Stomach (tissue), 9 donors: ENCODE results near the gene PITPNC1. TPM values are rescaled to one million over a fixed set of nuclear protein-coding genes. Genes with fewer than 3 reads are reported as not detected.

ENCODE experiments used
- DNase-seq, 2 donors: peaks; one replicate each; pipeline versions ENCODE4 v3.0.0 to v3.0.0-alpha.2; 2013 to 2019
- H3K27ac ChIP-seq, 5 donors: fragments of 200-600 bp in 4 of 5; sonication (generic) in 4 of 5; one replicate each; pipeline ENCODE4 v1.5.1; 2013 to 2019; ENCODE audit warnings: mild to moderate bottlenecking in 1 of 5, moderate library complexity in 1 of 5
- H3K27me3 ChIP-seq, 3 donors: fragments of 200-600 bp; sonication (generic); one replicate each; pipeline ENCODE4 v1.5.1; 2017 to 2019; ENCODE audit warnings: mixed run types in 1 of 3
- H3K36me3 ChIP-seq, 4 donors: fragments of 200-600 bp; sonication (generic); 1 replicate in 3 of 4; 2 replicates in 1 of 4; pipeline ENCODE4 v1.5.1; 2016 to 2019
- H3K4me1 ChIP-seq, 4 donors: fragments of 200-600 bp; sonication (generic); one replicate each; pipeline ENCODE4 v1.5.1; 2016 to 2019
- H3K4me3 ChIP-seq, 4 donors: fragments of 200-600 bp; sonication (generic) in 3 of 4; one replicate each; pipeline ENCODE4 v1.5.1; 2016 to 2019; ENCODE audit warnings: mild to moderate bottlenecking in 1 of 4
- H3K9me3 ChIP-seq, 4 donors: fragments of 200-600 bp; sonication (generic); one replicate each; pipeline ENCODE4 v1.5.1; 2016 to 2019
- CTCF ChIP-seq, 7 experiments: fragments of 450-650 bp in 4 of 7; fragments of 200-600 bp in 3 of 7; sonication (generic) in 3 of 7; IDR thresholded peaks; one replicate each; pipeline ENCODE4 v1.5.1; 2016 to 2019; ENCODE audit warnings: antibody characterized with exemption in 7 of 7, control low read depth in 2 of 7, mild to moderate bottlenecking in 1 of 7
- EP300 ChIP-seq: sonication (generic); formaldehyde crosslinking; IDR thresholded peaks from one replicate; pipeline ENCODE4 v1.6.1; 2017; ENCODE audit warnings: antibody characterized with exemption
- POLR2A ChIP-seq, 4 donors: fragments of 450-650 bp; IDR thresholded peaks; one replicate each; pipeline ENCODE4 v1.6.1; 2016; ENCODE audit warnings: antibody characterized with exemption in 4 of 4, control low read depth in 2 of 4, mild to moderate bottlenecking in 1 of 4, moderate library complexity in 1 of 4
- POLR2AphosphoS5 ChIP-seq, 3 donors: sonication (generic); formaldehyde crosslinking; IDR thresholded peaks; one replicate each; pipeline ENCODE4 v1.6.1; 2016; ENCODE audit warnings: antibody characterized with exemption in 3 of 3
- WGBS, 5 donors: extraction: QIAGEN DNeasy Blood & Tissue Kit in 3 of 5; methylation state at CpG; one replicate each; pipeline versions ENCODE4 v1.1.5 to v1.1.7; 2013 to 2018; 5-methylcytosine and 5-hydroxymethylcytosine counted together
- intact Hi-C: fragments of 100-400 bp; cut with DNase I; formaldehyde crosslinking; loops from one replicate; pipeline ENCODE4 v1.15.1; 2023; ENCODE audit warnings: low total_unique reads
- polyA plus RNA-seq, 3 donors: library from polyadenylated mRNA; stranded (reverse); fragments of 200-250 nt; gene quantifications; one replicate each; pipeline ENCODE4 v1.2.3, GENCODE V29; 2013
- total RNA-seq, 5 donors: library from RNA; depleted of rRNA; stranded (reverse); fragments of >200 nt; gene quantifications; one replicate each; pipeline versions ENCODE4 v1.1.0 to v1.2.3, GENCODE V29; 2014 to 2016
- donor health status: healthy with polysubstance abuse.
- donor health status: Bipolar disorder and iron deficiency.
- donor health status: healthy.

PITPNC1 gene
- total and polyA plus RNA-seq, 8 donors: 2.3 to 25.3 (median 14.4) TPM

DNA sequence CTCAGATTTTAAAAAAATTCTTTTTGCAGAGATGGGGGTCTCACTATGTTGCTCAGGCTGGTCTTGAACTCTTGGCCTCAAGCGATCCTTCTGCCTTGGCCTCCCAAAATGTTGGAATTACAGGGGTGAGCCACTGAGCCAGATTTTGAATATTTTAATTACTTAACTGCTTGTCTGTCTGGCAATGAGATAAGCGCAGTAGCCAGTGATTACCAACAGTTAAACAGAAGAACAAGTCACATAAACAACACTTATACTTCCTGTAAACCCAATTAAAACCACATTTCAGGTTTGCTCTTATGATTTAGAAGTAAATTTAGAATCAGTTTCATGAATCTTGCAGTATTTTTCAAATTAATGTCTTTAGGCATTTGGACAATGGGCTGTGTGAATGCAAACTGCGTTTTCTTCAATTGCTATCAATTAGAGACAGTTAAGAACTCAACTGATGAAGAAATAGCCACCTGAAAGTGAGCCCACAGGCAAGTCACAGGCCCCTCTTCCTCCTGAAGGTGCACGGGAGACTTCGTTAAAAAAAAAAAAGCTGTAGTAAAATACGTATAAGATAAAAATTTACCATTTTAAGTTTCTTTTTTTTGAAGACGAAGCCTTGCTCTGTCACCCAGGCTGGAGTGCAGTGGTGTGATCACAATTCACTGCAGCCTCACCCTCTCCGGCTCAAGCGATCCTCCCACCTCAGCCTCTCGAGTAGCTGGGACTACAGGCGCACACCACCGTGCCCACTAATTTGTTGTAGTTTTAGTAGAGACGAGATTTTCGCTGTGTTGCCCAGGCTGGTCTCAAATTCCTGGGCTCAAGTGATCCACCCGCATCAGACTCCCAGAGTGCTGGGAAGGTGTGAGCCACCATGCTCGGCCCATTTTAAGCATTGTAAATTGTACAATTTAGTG lies 73.0 kb downstream of the PITPNC1 start:
- Histone ChIP-seq H3K4me1 (peaks cover 6 to 21% (median 11%) of the 10 kb centered on the region in 4 donors), H3K4me3 (no peak overlapping the region), H3K36me3 (no peaks in the 10 kb centered on the region), H3K27ac (peak overlapping the region in 3 of 5 donors; percentile 5 to 30 (median 7)), H3K27me3 (no peaks in the 10 kb centered on the region), H3K9me3 (no peaks in the 10 kb centered on the region)
- TF ChIP-seq POLR2AphosphoS5 (IDR thresholded peaks at IDR 0.05): no peak
- DNase-seq: no peak
- 87 to 94% (median 93%) methylated on average over 15 to 16 of the region's 16 CpGs for whole genome bisulfite sequencing, 5 donors
- intact Hi-C loops: no loop called here

DNA sequence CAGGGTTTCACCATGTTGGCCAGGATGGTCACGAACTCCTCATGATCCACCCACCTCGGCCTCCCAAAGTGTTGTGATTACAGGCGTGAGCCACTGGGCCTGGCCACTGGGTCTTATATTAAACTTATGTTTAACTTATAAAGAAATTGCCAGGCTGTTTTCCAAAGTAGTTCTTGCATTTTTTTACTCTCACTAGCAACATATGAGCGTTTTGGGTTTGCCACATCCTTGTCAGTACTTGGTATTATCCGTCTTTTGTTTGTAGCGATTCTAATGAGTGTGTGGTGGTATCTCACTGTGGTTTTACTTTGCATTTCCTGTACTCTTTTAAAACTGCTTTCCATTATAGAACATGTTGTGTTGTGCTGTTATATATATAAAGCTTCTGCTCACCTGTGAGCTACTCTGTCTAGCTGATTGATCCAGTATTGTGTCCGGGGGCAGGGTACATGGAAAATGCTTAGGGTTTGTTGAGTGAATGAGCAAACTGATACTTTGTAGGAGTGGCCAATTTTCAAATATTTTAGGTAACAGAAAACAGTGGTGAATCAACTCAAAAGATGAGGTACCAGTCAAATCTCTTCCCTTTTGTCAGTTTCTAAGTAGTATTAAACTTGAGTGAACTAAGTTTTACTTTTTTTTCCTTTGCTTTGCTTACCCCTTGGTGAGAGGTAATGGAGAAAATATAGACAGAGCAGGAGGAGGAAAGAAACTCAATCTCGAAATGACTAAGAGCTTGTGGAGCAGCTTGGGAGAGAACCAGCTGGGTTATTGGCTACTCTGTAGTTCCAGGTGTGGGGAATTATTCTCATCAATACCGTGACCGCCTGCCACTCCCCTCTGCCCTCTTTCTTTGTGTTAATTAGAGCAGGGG lies 75.8 kb downstream of the PITPNC1 start:
- H3K27me3 ChIP-seq: no peaks in the 10 kb centered on the region
- H3K36me3 ChIP-seq: peaks cover 0 to 2% (median 0%) of the 10 kb centered on the region in 4 donors
- DNase-seq: peak in 1 of 2 donors; percentile 29
- no peak overlapping the region for H3K4me3 ChIP-seq
- H3K4me1 ChIP-seq: peaks cover 6 to 21% (median 11%) of the 10 kb centered on the region in 4 donors
- intact Hi-C loops: no loop called here
- TF ChIP-seq EP300 (no peak), POLR2AphosphoS5 (IDR thresholded peaks at IDR 0.05) (no peak)
- WGBS, 5 donors: 73 to 80% (median 77%) methylated on average over 10 of the region's 10 CpGs
- H3K9me3 ChIP-seq: peaks cover 0 to 6% (median 4%) of the 10 kb centered on the region in 4 donors
- peak overlapping the region in 3 of 5 donors; percentile 1 to 43 (median 6) for H3K27ac ChIP-seq

DNA sequence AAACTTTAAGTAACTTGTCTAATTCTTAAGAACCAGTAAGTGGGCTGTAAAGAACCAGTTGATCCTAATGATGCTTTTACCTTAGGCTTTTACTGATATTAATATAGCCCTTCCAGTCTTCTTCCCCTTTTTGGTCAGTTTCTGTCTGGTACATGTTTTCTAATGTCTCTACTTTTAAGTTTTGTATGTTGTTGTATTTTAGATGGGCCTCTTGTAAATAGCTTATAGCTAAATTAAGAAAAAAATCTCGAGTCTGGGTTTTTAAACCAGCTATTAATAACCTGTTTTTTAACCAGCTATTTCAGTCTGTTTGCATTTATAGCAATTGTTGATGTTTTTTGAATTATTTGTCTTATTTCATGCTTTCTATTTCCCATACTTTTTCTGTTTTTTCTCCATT lies 79.0 kb downstream of the PITPNC1 start:
- TF ChIP-seq CTCF (IDR thresholded peaks at IDR 0.05) (no peak), POLR2A (IDR thresholded peaks at IDR 0.05) (no peak), EP300 (no peak), POLR2AphosphoS5 (IDR thresholded peaks at IDR 0.05) (no peak)
- intact Hi-C loops: no loop called here
- Histone ChIP-seq H3K27ac (no peak overlapping the region), H3K4me1 (no peaks in the 10 kb centered on the region), H3K9me3 (peaks cover 0 to 15% (median 8%) of the 10 kb centered on the region in 4 donors), H3K27me3 (no peaks in the 10 kb centered on the region), H3K36me3 (peaks cover 0 to 4% (median 0%) of the 10 kb centered on the region in 4 donors), H3K4me3 (no peak overlapping the region)
- 58 to 71% (median 61%) methylated on average over 1 of the region's 1 CpG for WGBS, 5 donors
- DNase-seq: no peak

DNA sequence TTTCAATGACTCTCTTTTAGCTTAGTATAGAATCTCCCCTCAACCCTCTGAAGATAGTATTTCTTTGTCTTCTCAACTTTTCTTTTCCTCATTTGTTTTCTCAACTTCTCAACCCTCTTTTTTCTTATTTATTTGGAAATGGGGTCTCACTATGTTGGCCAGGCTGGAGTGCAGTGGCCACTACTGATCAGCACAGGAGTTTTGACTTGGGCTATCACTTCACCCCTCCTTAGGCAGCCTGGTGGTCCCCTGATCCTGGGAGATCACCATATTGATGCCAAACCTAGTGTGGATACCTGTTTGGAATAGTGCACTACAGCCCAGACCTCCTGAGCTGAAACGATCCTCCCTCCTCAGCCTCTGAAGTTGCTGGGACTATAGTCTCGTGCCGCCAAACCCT lies 79.8 kb downstream of the PITPNC1 start:
- H3K36me3 ChIP-seq: peaks cover 0 to 4% (median 0%) of the 10 kb centered on the region in 4 donors
- H3K27me3 ChIP-seq: no peaks in the 10 kb centered on the region
- H3K4me3 ChIP-seq: no peak overlapping the region
- no peak overlapping the region for H3K27ac ChIP-seq
- TF ChIP-seq POLR2A (IDR thresholded peaks at IDR 0.05): no peak
- intact Hi-C loops: no loop called here
- 95 to 100% (median 97%) methylated on average over 3 of the region's 3 CpGs for WGBS, 5 donors
- H3K9me3 ChIP-seq: peaks cover 0 to 15% (median 8%) of the 10 kb centered on the region in 4 donors
- no peaks in the 10 kb centered on the region for H3K4me1 ChIP-seq
- no peak for DNase-seq

DNA sequence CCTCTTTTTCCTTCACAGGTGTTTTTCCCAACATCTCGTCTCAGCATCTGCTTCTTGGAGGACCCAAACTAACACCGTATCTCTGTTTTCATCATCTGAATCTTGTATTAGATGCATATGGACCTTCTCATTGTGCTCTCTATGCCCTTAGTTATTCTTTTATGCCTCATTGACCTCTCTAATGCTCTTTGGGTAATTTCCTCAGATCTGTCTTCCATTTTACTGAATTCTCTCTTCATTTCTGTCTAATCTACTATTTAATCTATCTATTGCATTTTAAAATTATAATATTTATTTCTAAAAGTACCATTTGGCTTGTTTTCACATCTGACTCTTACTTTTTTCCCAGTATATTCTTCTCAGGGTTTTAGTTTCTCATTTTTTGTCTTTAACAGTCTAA lies 81.1 kb downstream of the PITPNC1 start:
- Histone ChIP-seq H3K4me1 (no peaks in the 10 kb centered on the region), H3K36me3 (peaks cover 0 to 4% (median 0%) of the 10 kb centered on the region in 4 donors), H3K4me3 (no peak overlapping the region), H3K27ac (no peak overlapping the region), H3K9me3 (peaks cover 0 to 15% (median 8%) of the 10 kb centered on the region in 4 donors), H3K27me3 (no peaks in the 10 kb centered on the region)
- intact Hi-C loops: no loop called here
- TF ChIP-seq EP300 (no peak), POLR2AphosphoS5 (IDR thresholded peaks at IDR 0.05) (no peak), POLR2A (IDR thresholded peaks at IDR 0.05) (no peak), CTCF (IDR thresholded peaks at IDR 0.05) (no peak)
- WGBS, 5 donors: 94 to 100% (median 96%) methylated on average over 2 of the region's 2 CpGs
- no peak for DNase-seq
